HepG2 (cell line): ENCODE measurements around the gene SMTNL2. TPM values are rescaled to one million over a fixed set of nuclear protein-coding genes. Genes with fewer than 3 reads are reported as not detected.

Experiments used
- ATAC-seq: fragments of 200-7000 bp; cut with Tn5 transposase; 3 replicates; pipeline ENCODE4 v1.9.1; 2020; ENCODE audit warnings: mild to moderate bottlenecking, moderate library complexity
- BruUV-seq: library from RNA; stranded (reverse); fragments of 400-500 nt; replicated peaks from 2 replicates; lab custom pipeline; 2021; lab: Mats Ljungman, UMichigan
- CTCF ChIA-PET: fragments of 300-600 bp; formaldehyde crosslinking; extraction: SDS; loops from one replicate; lab custom pipeline; 2021; ENCODE audit warnings: low total read pairs, inconsistent platforms, low intra/inter-chr PET ratio; lab: Yijun Ruan, JAX
- POLR2A ChIA-PET: fragments of 350-600 bp; sonication (Branson Sonifier 250); formaldehyde crosslinking; loops from one replicate; lab custom pipeline; 2020; ENCODE audit warnings: antibody characterized with exemption, inconsistent platforms; lab: Yijun Ruan, JAX
- DNase-seq: peaks from one replicate; pipeline ENCODE4 v3.0.0-alpha.2; 2015; ENCODE audit warnings: low spot score
- FAIRE-seq: peaks from 3 replicates; lab custom pipeline; 2011; peaks lifted over from hg19 to GRCh38; lab: Jason Lieb, UNC
- H2AFZ ChIP-seq: one replicate; pipeline ENCODE4 v1.6.1; 2011; ENCODE audit warnings: low read length, inconsistent platforms
- H3K27ac ChIP-seq: fragments of 300-600 bp; 3 replicates; pipeline ENCODE4 v1.8.0; 2011; ENCODE audit warnings: mixed run types, mild to moderate bottlenecking, mixed read lengths, low read length, inconsistent platforms; ENCODE audit not compliant: insufficient read depth; ENCODE audit errors: extremely low read length
- H3K27me3 ChIP-seq, 2 experiments: fragments of 200-600 bp in 1 of 2; 2 replicates in 1 of 2; 3 replicates in 1 of 2; pipeline versions ENCODE4 v1.6.0 to v1.8.0; 2011; ENCODE audit warnings: low read length in 2 of 2, mild to moderate bottlenecking in 2 of 2, moderate library complexity in 2 of 2, inconsistent platforms in 1 of 2; ENCODE audit not compliant: insufficient read depth in 2 of 2, control insufficient read depth in 1 of 2
- H3K36me3 ChIP-seq, 2 experiments: fragments of 200-600 bp in 1 of 2; replicated peaks in 1 of 2; 2 replicates in 1 of 2; 3 replicates in 1 of 2; pipeline versions ENCODE4 v1.5.1 to v1.8.0; 2011; ENCODE audit warnings: low read length in 2 of 2, inconsistent platforms in 1 of 2; ENCODE audit not compliant: insufficient read depth in 2 of 2, control insufficient read depth in 1 of 2
- H3K4me1 ChIP-seq: 2 replicates; pipeline ENCODE4 v1.5.1; 2012; ENCODE audit warnings: low read length, inconsistent platforms; ENCODE audit not compliant: insufficient read depth
- H3K4me2 ChIP-seq: 2 replicates; pipeline ENCODE4 v1.6.0; 2011; ENCODE audit warnings: low read depth, low read length, inconsistent platforms
- H3K4me3 ChIP-seq, 3 experiments: fragments of 200-600 bp in 1 of 3; sonication (generic), shearing (Covaris generic) in 1 of 3; replicated peaks in 1 of 3; 2 replicates each; pipeline ENCODE4 v1.5.1; 2011 to 2016; ENCODE audit warnings: low read length in 3 of 3, inconsistent platforms in 2 of 3, low read depth in 2 of 3, mild to moderate bottlenecking in 2 of 3, control low read depth in 1 of 3, mixed read lengths in 1 of 3; ENCODE audit not compliant: insufficient read depth in 1 of 3
- H3K79me2 ChIP-seq: one replicate; pipeline ENCODE4 v1.6.1; 2011; ENCODE audit warnings: low read length, inconsistent platforms; ENCODE audit not compliant: insufficient read depth
- H3K9ac ChIP-seq: 2 replicates; pipeline ENCODE4 v1.6.0; 2011; ENCODE audit warnings: mild to moderate bottlenecking, low read depth, low read length, inconsistent platforms; ENCODE audit not compliant: insufficient read depth
- H3K9me3 ChIP-seq: 2 replicates; pipeline ENCODE4 v1.5.1; 2012; ENCODE audit warnings: mild to moderate bottlenecking, low read length
- H4K20me1 ChIP-seq: 2 replicates; pipeline ENCODE4 v1.6.0; 2011; ENCODE audit warnings: inconsistent platforms, mild to moderate bottlenecking, low read length, moderate library complexity; ENCODE audit not compliant: insufficient read depth
- AHDC1 ChIP-seq: sonication (generic); formaldehyde crosslinking; IDR thresholded peaks from 2 replicates; pipeline ENCODE4 v1.5.1; 2020; ENCODE audit warnings: mild to moderate bottlenecking, missing genetic modification reagents, borderline replicate concordance
- GATA4 ChIP-seq: sonication (generic); IDR thresholded peaks from 2 replicates; pipeline ENCODE4 v1.6.1; 2016; ENCODE audit warnings: antibody characterized with exemption, low read depth, borderline replicate concordance
- HNF4G ChIP-seq, 2 experiments: sonication (generic) in 1 of 2; formaldehyde crosslinking in 1 of 2; IDR thresholded peaks; 2 replicates each; pipeline versions ENCODE4 v1.4.0 to v1.6.1; 2011 to 2020; ENCODE audit warnings: borderline replicate concordance in 2 of 2, low read depth in 2 of 2, mild to moderate bottlenecking in 2 of 2, low read length in 1 of 2, missing genetic modification reagents in 1 of 2, moderate library complexity in 1 of 2
- MED13 ChIP-seq: sonication (generic); formaldehyde crosslinking; IDR thresholded peaks from 2 replicates; pipeline ENCODE4 v1.5.0; 2020; ENCODE audit warnings: missing genetic modification reagents
- SKI ChIP-seq: fragments of 450-650 bp; IDR thresholded peaks from one replicate; pipeline ENCODE4 v1.6.1; 2018; ENCODE audit warnings: mild to moderate bottlenecking; ENCODE audit not compliant: partially characterized antibody
- U2AF2 ChIP-seq: fragments of 200-400 bp; formaldehyde crosslinking; IDR thresholded peaks from 2 replicates; pipeline ENCODE4 v1.6.1; 2017; ENCODE audit warnings: low read depth, mild to moderate bottlenecking, low read length
- ZC3H13 ChIP-seq: sonication (generic); formaldehyde crosslinking; IDR thresholded peaks from 2 replicates; pipeline ENCODE4 v1.8.1; 2023; ENCODE audit warnings: mild to moderate bottlenecking, missing genetic modification reagents, moderate library complexity
- ZNF256 ChIP-seq: sonication (generic); formaldehyde crosslinking; conservative IDR thresholded peaks from 2 replicates; pipeline ENCODE4 v1.4.0; 2020; ENCODE audit warnings: missing genetic modification reagents
- ZNF576 ChIP-seq: sonication (generic); formaldehyde crosslinking; IDR thresholded peaks from 2 replicates; pipeline ENCODE4 v1.4.0; 2020; ENCODE audit warnings: mild to moderate bottlenecking, missing genetic modification reagents
- WGBS: methylation state at CpG from one replicate; pipeline ENCODE4 v1.1.6; 2017; ENCODE audit warnings: low lambda C conversion rate; 5-methylcytosine and 5-hydroxymethylcytosine counted together
- in situ Hi-C: cut with HindIII; loops from 2 replicates; pipeline ENCODE4 v1.10.0; 2017; ENCODE audit warnings: low pct_unique_long_range_greater_than_20kb; ENCODE audit not compliant: extremely low pct_ligation_motif_present
- intact Hi-C: fragments of 100-400 bp; cut with micrococcal nuclease; formaldehyde crosslinking; loops from one replicate; pipeline ENCODE4 v1.10.0; 2022; ENCODE audit not compliant: unreplicated experiment
- polyA plus RNA-seq, 8 experiments: library from polyadenylated mRNA; depleted of rRNA in 3 of 8; stranded (reverse) in 7 of 8; unstranded in 1 of 8; fragments of >200 nt; fragmentation: Illumina TruSeq in 4 of 8; extraction: Trizol in 4 of 8; gene quantifications; 2 replicates each; pipeline versions ENCODE4 v1.2.1 to v1.2.3, GENCODE V29; 2011 to 2016; ENCODE audit warnings: low read depth in 4 of 8, missing spikeins in 1 of 8, mixed read lengths in 1 of 8; ENCODE audit not compliant: insufficient read depth in 1 of 8
- total RNA-seq, 5 experiments: library from RNA; depleted of rRNA; stranded (reverse); fragments of >200 nt; fragmentation: Illumina TruSeq; extraction: Trizol; gene quantifications; 2 replicates each; pipeline ENCODE4 v1.2.3, GENCODE V29; 2016; ENCODE audit warnings: low read depth in 1 of 5

Gene SMTNL2
- total and polyA plus RNA-seq, 2 of the 13 experiments (the other 11 are each of a cell fraction or from before 2014, with no cell fraction given) = 0.41 to 5.1 TPM

GRCh38 chr17:4562015-4562969 lies 22.0 kb upstream of the SMTNL2 start:
- Histone ChIP-seq H3K27ac (no peak overlapping the region), H3K9ac (no peak overlapping the region), H3K79me2 (no peaks in the 10 kb centered on the region), H3K36me3 (no peaks in the 10 kb centered on the region), H3K27me3 (no peaks in the 10 kb centered on the region), H2AFZ (no peak overlapping the region), H3K4me3 (no peak overlapping the region), H3K4me1 (peaks cover 53% of the 10 kb centered on the region), H4K20me1 (no peaks in the 10 kb centered on the region), H3K9me3 (no peaks in the 10 kb centered on the region), H3K4me2 (no peak overlapping the region)
- no peak for FAIRE-seq
- in situ Hi-C loops = no loop called here
- no peak for ATAC-seq
- DNase-seq = no peak
- WGBS = 39% methylated on average over 8 of the region's 8 CpGs
- ChIA-PET POLR2A (no interaction called here), CTCF (no interaction called here)
- no TSS peak for BruUV-seq
- intact Hi-C loops = loop anchor here (10.0 kb wide), 1 partner anchor 323 kb away; no protein-coding TSS in a partner anchor
- no peak for TF ChIP-seq ZC3H13 (CRISPR knock-in tag)
- TF ChIP-seq MED13 = no peak
- TF ChIP-seq ZNF576 (CRISPR knock-in tag) = no peak
- no peak for TF ChIP-seq GATA4
- no peak for TF ChIP-seq AHDC1 (CRISPR knock-in tag)
- TF ChIP-seq U2AF2 = no peak
- no peak for TF ChIP-seq HNF4G (IDR thresholded peaks at IDR 0.05; ENCODE audit: borderline replicate concordance, low read depth, low read length)
- no peak for TF ChIP-seq HNF4G (CRISPR knock-in tag; IDR thresholded peaks at IDR 0.05; ENCODE audit: borderline replicate concordance, low read depth)
- no peak for TF ChIP-seq ZNF256 (CRISPR knock-in tag)
- no peak for TF ChIP-seq SKI
